ENCODE results near the gene SGCD.

SGCD gene

GRCh38 chr5:156405988-156406387 lies 79.0 kb downstream of the SGCD start (continued):
- TF ChIP-seq ZNF623 (tag by site-specific recombination; IDR thresholded peaks at IDR 0.05), result no peak
- no peak for TF ChIP-seq TCF7L2 (IDR thresholded peaks at IDR 0.05; ENCODE audit: borderline replicate concordance, low read depth, low read length)
- TF ChIP-seq ZNF121 (tag by site-specific recombination; IDR thresholded peaks at IDR 0.05), result no peak
- TF ChIP-seq ZNF792 (tag by site-specific recombination; IDR thresholded peaks at IDR 0.05), result no peak
- no peak for TF ChIP-seq ZNF350 (tag by site-specific recombination; IDR thresholded peaks at IDR 0.05)
- TF ChIP-seq ZNF266 (tag by site-specific recombination; IDR thresholded peaks at IDR 0.05; ENCODE audit: low read depth), result no peak
- no peak for TF ChIP-seq ZNF521 (tag by site-specific recombination; IDR thresholded peaks at IDR 0.05)
- TF ChIP-seq ZNF175 (tag by site-specific recombination; IDR thresholded peaks at IDR 0.05), result no peak
- TF ChIP-seq ZBTB17 (tag by site-specific recombination; IDR thresholded peaks at IDR 0.05), result no peak

GRCh38 chr5:156407251-156407650 lies 80.3 kb downstream of the SGCD start:
- Histone ChIP-seq H3K27ac (ENCODE audit: extremely low read depth, low read depth, low read length) (no peak overlapping the region), H3K4me3 (ENCODE audit: low read depth, low read length) (no peak overlapping the region), H3K4me1 (ENCODE audit: control insufficient read depth, insufficient read depth, low read length) (no peaks in the 10 kb centered on the region), H3K9me3 (ENCODE audit: control insufficient read depth, insufficient read depth, low read depth, low read length) (no peaks in the 10 kb centered on the region), H3K36me3 (ENCODE audit: control insufficient read depth in 2 of 2, insufficient read depth in 1 of 2, low read length in 2 of 2) (no peaks in the 10 kb centered on the region)
- ChIA-PET POLR2A (no interaction called here), CTCF (no interaction called here)
- TF ChIP-seq ZBTB49 (tag by site-specific recombination; IDR thresholded peaks at IDR 0.05; ENCODE audit: low read depth), result no peak
- no peak for TF ChIP-seq KLF9 (tag by site-specific recombination; IDR thresholded peaks at IDR 0.05; ENCODE audit: low read depth)
- no peak for TF ChIP-seq IKZF3 (tag by site-specific recombination; IDR thresholded peaks at IDR 0.05)
- TF ChIP-seq ZNF112 (tag by site-specific recombination; IDR thresholded peaks at IDR 0.05), result no peak
- no peak for TF ChIP-seq BCL6B (tag by site-specific recombination; IDR thresholded peaks at IDR 0.05)
- no peak for TF ChIP-seq ZNF768 (tag by site-specific recombination; IDR thresholded peaks at IDR 0.05)
- TF ChIP-seq GLIS1 (tag by site-specific recombination; IDR thresholded peaks at IDR 0.05), result no peak
- TF ChIP-seq ZNF76 (tag by site-specific recombination; IDR thresholded peaks at IDR 0.05; ENCODE audit: borderline replicate concordance, low read depth), result no peak
- no peak for TF ChIP-seq ZBTB20 (tag by site-specific recombination; IDR thresholded peaks at IDR 0.05)

- POLR2A ChIA-PET, result no interaction called here
- Histone ChIP-seq H3K27ac (ENCODE audit: extremely low read depth, low read depth, low read length) (no peak overlapping the region), H3K4me3 (ENCODE audit: low read depth, low read length) (no peak overlapping the region), H3K9me3 (ENCODE audit: control insufficient read depth, insufficient read depth, low read depth, low read length) (no peaks in the 10 kb centered on the region), H3K36me3 (ENCODE audit: control insufficient read depth in 2 of 2, insufficient read depth in 1 of 2, low read length in 2 of 2) (no peaks in the 10 kb centered on the region), H3K4me1 (ENCODE audit: control insufficient read depth, insufficient read depth, low read length) (no peaks in the 10 kb centered on the region)
- CTCF ChIA-PET, result no interaction called here
- TF ChIP-seq GLI4 (tag by site-specific recombination; IDR thresholded peaks at IDR 0.05) (no peak), ZFP69B (tag by site-specific recombination; IDR thresholded peaks at IDR 0.05) (no peak), ZBTB10 (tag by site-specific recombination; IDR thresholded peaks at IDR 0.05) (no peak), BCL6B (tag by site-specific recombination; IDR thresholded peaks at IDR 0.05) (no peak), GLIS1 (tag by site-specific recombination; IDR thresholded peaks at IDR 0.05) (no peak), ZNF350 (tag by site-specific recombination; IDR thresholded peaks at IDR 0.05) (no peak), ZNF521 (tag by site-specific recombination; IDR thresholded peaks at IDR 0.05) (no peak), ZNF26 (tag by site-specific recombination; IDR thresholded peaks at IDR 0.05) (no peak), ZNF488 (tag by site-specific recombination; IDR thresholded peaks at IDR 0.05) (no peak), ZNF423 (tag by site-specific recombination; IDR thresholded peaks at IDR 0.05) (no peak)
These were observed 82.9 kb downstream of the SGCD start for GRCh38 chr5:156409834-156410233.

Data from HEK293 (cell line).